PFSK-1 (cell line): ENCODE results near the gene FER1L5.

Experiments used
- FOXP2 ChIP-seq: optimal IDR thresholded peaks from 2 replicates; pipeline ENCODE3; 2011; ENCODE audit warnings: borderline replicate concordance, control low read depth, inconsistent platforms; ENCODE audit not compliant: insufficient read depth; ENCODE audit errors: extremely low read length, extremely low read depth
- POLR2AphosphoS5 ChIP-seq: IDR thresholded peaks from 2 replicates; pipeline ENCODE4 v1.6.1; 2012; ENCODE audit warnings: low read depth, mild to moderate bottlenecking, control low read depth, low read length, moderate library complexity
- SIN3A ChIP-seq: IDR thresholded peaks from 2 replicates; pipeline ENCODE4 v1.6.1; 2012; ENCODE audit warnings: mild to moderate bottlenecking, low read length, moderate library complexity, borderline replicate concordance; ENCODE audit not compliant: insufficient read depth
- TAF1 ChIP-seq: IDR thresholded peaks from 2 replicates; pipeline ENCODE4 v1.6.1; 2012; ENCODE audit warnings: low read length, control low read depth, borderline replicate concordance; ENCODE audit not compliant: insufficient read depth
- TF ChIP-seq, protein P1 (sequence below), 2 experiments: IDR thresholded peaks; 2 replicates each; pipeline versions ENCODE4 v1.6.1 to v1.8.0; 2011 to 2012; ENCODE audit warnings: low read depth in 2 of 2, low read length in 2 of 2, control low read depth in 1 of 2, inconsistent platforms in 1 of 2, mild to moderate bottlenecking in 1 of 2, moderate library complexity in 1 of 2; ENCODE audit not compliant: insufficient read depth in 1 of 2

The FER1L5 gene

DNA sequence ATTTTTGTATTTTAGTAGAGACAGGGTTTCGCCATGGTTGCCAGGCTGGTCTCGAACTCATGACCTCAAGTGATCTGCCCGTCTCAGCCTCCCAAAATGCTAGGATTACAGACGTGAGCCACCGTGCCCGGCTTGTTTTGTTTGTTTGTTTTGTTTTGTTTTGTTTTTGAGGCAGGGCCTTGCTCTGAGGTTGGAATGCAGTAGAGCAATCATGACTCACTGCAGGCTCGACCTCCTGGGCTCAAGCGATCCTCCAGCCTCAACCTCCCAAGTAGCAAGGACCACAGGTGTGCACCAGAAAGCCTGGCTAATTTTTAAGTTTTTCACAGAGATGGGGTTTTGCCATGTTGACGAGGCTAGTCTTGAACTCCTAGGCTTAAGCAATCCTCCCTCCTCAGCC is 109.2 kb downstream of the FER1L5 start:
- TF ChIP-seq FOXP2 = no peak
- TF ChIP-seq, protein P1, sequence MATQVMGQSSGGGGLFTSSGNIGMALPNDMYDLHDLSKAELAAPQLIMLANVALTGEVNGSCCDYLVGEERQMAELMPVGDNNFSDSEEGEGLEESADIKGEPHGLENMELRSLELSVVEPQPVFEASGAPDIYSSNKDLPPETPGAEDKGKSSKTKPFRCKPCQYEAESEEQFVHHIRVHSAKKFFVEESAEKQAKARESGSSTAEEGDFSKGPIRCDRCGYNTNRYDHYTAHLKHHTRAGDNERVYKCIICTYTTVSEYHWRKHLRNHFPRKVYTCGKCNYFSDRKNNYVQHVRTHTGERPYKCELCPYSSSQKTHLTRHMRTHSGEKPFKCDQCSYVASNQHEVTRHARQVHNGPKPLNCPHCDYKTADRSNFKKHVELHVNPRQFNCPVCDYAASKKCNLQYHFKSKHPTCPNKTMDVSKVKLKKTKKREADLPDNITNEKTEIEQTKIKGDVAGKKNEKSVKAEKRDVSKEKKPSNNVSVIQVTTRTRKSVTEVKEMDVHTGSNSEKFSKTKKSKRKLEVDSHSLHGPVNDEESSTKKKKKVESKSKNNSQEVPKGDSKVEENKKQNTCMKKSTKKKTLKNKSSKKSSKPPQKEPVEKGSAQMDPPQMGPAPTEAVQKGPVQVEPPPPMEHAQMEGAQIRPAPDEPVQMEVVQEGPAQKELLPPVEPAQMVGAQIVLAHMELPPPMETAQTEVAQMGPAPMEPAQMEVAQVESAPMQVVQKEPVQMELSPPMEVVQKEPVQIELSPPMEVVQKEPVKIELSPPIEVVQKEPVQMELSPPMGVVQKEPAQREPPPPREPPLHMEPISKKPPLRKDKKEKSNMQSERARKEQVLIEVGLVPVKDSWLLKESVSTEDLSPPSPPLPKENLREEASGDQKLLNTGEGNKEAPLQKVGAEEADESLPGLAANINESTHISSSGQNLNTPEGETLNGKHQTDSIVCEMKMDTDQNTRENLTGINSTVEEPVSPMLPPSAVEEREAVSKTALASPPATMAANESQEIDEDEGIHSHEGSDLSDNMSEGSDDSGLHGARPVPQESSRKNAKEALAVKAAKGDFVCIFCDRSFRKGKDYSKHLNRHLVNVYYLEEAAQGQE (IDR thresholded peaks at IDR 0.05; ENCODE audit: insufficient read depth in 1 of 2, low read depth in 2 of 2, low read length in 2 of 2) = no peak
- TF ChIP-seq POLR2AphosphoS5 = no peak
- TF ChIP-seq TAF1 = no peak
- no peak for TF ChIP-seq SIN3A

DNA sequence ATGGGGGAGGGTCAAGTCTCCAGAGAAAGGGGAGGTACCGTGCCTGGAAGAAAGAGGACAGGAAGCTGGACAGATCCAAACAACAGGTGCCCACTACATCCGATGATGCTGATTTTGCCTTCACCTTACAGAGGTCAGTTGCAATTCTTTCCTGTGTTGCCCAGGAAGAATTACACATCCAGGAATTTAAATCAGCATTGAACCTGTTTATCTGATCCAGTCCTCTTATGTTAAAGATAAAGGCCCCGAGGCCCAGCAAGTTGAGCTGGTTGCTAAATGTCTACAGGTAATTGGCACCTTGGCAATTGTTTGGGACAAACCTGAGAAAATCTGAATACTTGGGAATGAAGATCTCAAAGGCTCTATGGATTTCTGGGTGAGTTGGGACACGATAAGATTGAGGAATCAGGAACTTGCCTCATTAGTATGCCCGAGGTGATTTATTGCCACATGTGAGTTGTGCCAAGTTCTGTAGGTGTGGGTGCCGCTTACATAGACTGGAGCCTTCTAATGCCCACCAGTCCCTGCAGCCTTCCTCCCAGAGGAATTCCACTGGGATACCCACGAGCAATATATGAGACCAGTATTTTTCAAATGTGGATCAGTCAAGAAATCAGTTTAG is 111.2 kb downstream of the FER1L5 start:
- TF ChIP-seq TAF1 = no peak
- no peak for TF ChIP-seq FOXP2
- TF ChIP-seq, protein P1 (IDR thresholded peaks at IDR 0.05; ENCODE audit: insufficient read depth in 1 of 2, low read depth in 2 of 2, low read length in 2 of 2) = no peak
- TF ChIP-seq POLR2AphosphoS5 = no peak
- no peak for TF ChIP-seq SIN3A

DNA sequence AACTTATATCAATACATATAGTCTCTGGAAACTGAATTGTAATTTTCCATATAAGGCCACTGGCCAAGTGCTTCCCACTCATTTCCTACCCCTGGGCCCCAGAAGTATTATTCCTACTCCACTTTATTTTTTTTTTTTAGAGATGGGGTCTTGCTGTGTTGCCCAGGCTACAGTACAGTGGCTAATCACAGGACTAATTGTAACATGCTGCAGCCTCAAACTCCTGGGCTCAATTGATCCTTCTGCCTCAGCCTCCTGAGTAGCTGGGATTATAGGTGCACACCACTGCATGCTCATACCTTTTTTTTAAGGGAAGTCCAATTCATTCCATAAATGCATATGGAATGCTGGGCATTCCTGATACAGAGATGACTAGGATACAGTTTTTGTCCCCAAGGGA is 111.8 kb downstream of the FER1L5 start:
- TF ChIP-seq SIN3A (no peak), FOXP2 (no peak), TAF1 (no peak), POLR2AphosphoS5 (no peak)
- TF ChIP-seq, protein P1 (IDR thresholded peaks at IDR 0.05; ENCODE audit: insufficient read depth in 1 of 2, low read depth in 2 of 2, low read length in 2 of 2) = no peak
